Measurements from ENCODE around the gene SPDYE8.
"Not testable (repeated sequence)": the region's sequence is repeated elsewhere in the genome, so short reads cannot be mapped to it uniquely, and the experiment has no call there.

SPDYE8 gene, protein sequence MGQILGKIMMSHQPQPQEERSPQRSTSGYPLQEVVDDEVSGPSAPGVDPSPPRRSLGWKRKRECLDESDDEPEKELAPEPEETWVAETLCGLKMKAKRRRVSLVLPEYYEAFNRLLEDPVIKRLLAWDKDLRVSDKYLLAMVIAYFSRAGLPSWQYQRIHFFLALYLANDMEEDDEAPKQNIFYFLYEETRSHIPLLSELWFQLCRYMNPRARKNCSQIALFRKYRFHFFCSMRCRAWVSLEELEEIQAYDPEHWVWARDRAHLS

DNA sequence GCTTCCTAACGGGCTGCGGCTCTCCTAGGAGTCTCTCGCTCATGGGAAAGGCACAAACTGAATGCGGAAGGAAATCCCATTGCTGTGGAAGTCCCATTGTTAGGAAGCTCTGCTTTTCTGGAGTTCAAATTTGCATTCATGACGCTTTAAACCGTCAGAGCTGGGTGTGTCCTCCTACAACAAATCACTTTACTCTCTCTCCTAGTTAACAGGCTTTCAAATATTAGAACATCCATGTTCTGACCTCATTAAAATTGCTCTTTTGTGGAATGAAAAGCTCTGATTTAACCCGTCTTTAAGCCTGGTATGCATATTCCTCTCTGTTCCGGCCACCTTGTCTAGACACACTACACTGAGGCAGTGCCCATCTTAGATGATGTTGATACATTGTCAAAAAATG lies at the start of gene SPDYE8:
TSS of gene SPDYE8 (minus strand) at position 101 of the 400 bp plus-strand sequence. CDS start 1,800 bp downstream, outside the sequence.
- not testable (repeated sequence) for DNase-seq

DNA sequence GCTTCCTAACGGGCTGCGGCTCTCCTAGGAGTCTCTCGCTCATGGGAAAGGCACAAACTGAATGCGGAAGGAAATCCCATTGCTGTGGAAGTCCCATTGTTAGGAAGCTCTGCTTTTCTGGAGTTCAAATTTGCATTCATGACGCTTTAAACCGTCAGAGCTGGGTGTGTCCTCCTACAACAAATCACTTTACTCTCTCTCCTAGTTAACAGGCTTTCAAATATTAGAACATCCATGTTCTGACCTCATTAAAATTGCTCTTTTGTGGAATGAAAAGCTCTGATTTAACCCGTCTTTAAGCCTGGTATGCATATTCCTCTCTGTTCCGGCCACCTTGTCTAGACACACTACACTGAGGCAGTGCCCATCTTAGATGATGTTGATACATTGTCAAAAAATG lies 28.2 kb upstream of the SPDYE8 start, which contains the start of gene SPDYE11:
TSS of gene SPDYE11 (minus strand) at position 101 of the 400 bp plus-strand sequence. CDS start 1,800 bp downstream, outside the sequence.
- DNase-seq, result not testable (repeated sequence)

DNA sequence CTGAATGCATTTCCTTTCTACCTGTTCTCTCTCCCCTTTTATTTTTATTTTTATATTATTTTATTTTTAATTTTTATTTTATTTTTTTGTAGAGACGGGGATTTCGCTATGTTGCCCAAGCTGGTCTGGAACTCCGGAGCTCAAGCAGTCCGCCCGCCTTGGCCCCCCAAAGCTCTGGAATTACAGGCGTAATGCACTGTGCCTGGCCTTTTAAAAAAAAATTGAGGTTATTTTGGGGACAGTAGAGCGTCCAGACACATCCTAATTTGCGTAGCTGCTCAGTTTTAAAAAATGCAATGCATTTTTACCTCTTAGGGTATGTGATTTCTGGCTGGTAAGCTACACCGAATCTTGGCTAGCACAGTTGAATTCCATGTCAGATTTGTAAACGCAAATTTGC lies 23.1 kb downstream of the SPDYE8 start:
- DNase-seq, result not testable (repeated sequence)

DNA sequence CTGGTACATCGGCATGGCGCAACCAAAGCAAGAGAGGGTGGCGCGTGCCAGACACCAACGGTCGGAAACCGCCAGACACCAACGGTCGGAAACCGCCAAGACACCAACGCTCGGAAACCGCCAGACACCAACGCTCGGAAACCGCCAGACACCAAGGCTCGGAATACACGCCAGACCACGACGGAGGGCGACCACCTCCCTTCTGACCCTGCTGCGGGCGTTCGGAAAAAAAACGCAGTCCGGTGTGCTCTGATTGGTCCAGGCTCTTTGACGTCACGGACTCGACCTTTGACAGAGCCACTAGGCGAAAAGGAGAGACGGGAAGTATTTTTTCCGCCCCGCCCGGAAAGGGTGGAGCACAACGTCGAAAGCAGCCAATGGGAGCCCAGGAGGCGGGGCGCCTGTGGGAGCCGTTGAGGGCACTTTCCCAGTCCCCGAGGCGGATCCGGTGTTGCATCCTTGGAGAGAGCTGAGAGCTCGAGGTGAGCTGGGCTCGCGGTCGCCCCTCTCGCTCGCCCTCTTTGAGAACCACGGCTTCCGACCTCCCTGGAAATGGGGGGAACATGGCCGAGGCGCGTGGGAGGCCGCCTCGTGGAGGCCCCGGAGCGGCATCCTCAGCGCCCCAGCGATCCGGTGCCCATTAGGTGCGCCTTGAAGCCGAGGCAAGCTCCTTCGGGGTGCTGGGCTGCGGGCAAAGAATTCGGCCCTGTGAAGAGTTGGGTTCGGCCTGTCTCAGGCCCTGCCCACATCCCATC lies 23.7 kb downstream of the SPDYE8 start:
- DNase-seq, result not testable (repeated sequence)

DNA sequence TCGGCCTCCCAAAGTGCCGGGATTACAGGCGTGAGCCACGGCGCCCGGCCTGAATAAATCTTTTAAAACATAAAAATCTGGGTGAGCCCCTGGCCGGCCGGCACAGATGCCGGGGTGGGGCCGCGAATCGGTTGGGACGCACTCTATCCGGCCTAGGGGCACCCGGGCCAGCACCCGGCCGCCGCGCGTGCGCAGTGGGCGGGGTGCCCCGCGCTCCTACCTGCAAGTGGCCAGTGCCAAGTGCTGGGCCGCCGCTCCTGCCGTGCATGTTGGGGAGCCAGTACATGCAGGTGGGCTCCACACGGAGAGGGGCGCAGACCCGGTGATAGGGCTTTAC lies 24.2 kb downstream of the SPDYE8 start:
- not testable (repeated sequence) for DNase-seq

DNA sequence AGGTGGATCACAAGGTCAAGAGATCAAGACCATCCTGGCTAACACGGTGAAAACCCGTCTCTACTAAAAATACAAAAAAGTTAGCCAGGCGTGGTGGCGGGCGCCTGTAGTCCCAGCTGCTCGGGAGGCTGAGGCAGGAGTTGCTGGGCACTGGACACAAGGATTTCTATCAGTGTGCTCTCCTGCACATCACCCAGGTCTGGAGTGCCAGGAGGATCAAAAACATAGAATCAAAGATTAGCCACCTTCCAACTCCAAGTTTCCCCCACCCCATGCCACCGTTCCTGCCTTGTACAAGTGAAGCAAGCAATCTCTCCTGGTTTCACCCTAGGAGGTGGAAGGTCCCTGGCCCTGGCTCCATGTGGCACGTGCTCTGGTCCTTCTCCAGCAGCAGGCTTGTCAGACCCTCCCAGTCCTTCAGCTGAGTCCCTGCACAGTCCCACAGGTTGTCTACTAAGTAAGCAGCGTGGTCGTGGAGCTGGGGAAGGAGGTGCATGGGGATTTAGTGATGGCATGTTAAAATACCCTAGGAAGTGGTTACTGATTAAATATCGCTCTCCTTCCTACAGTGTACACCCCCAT lies 31.6 kb downstream of the SPDYE8 start:
- DNase-seq, result not testable (repeated sequence)

DNA sequence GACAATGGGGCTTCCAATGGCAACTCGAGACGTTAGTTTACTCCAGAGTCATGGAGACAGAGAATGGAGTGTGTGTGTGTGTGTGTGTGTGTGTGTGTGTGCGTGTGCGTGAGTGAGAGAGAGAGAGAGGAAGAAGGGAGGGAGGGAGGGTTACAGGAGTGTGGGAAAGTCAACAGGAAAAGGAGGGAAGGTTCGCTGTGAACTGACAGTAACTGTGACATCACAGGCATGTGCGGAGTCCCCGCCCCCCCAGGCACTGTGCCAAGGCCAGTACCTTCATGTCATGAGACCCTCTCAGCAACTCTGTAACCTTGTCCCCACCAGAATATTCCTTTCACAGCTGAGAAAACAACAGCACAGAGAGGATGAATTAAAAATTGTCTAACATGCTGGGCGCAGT lies 32.1 kb downstream of the SPDYE8 start:
- DNase-seq, result not testable (repeated sequence)

DNA sequence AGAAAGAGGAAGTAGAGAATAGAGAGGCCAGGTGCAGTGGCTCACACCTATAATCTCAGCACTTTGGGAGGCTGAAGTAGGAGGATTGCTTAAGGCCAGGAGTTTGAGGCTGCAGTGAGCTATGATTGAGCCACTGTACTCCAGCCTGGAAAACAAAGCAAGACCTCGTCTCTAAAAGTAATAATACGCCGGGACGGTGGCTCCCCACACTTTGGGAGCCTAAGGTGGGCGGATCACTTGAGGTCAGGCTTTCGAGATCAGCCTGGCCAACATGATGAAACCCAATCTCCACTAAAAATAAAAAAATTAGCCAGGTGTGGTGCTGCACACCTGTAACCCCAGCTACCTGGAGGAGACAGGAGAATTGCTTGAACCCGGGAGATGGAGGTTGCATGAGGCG lies 34.1 kb downstream of the SPDYE8 start:
- DNase-seq, result not testable (repeated sequence)

DNA sequence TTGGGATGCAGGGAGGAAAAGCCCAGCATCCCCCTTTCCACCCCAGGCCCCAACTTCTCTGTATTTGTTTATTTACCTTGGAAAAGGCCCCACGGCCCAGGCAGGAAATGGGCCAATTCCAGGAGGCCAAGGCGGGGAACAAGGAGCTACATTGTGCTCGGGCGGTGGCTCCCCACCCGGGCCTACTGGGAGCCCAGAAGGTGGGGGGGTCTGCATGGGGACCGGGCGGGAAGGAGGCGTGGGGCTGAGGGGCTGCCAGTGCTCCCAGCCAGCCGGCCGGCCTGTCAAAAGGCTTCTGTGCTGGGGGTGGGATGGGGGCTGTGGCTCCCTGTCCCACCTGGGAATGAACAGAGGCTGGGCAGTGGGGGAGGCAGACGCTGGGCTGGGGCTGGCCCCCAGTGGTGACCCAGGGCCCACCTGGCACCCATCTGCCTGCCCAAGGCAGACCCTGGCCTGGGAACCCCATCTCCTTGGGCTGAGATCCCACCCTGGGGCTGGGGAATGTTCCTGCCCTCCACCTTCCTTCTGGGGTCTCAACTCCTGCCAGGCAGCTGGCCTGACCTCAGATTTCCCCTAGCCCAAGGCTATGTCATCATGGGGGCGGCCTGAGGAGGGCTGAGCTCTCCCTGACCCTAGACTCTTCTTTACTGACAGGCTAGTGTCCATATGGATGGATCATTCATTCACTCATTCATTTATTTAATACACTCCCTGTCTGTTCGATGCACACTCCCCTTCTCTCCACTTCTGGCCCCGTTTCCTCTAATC lies 39.2 kb downstream of the SPDYE8 start:
- DNase-seq, result not testable (repeated sequence)

DNA sequence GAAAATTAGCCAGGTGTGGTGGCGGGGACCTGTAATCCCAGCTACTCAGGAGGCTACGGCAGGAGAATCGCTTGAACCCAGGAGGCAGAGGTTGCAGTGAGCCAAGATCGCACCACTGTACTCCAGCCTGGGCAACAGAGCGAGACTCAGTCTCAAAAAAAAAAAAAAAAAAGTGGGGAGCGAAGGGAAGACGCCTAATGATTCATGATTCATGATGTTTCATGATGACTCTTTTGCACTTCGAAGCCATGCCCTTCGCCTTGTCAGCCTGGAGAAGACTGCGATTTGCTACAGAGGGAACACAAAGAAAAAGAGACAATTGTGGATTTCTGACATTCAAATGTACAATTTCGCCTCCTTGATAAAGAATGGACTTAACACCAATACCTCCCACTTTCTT lies 47.5 kb downstream of the SPDYE8 start:
- DNase-seq, result not testable (repeated sequence)

DNA sequence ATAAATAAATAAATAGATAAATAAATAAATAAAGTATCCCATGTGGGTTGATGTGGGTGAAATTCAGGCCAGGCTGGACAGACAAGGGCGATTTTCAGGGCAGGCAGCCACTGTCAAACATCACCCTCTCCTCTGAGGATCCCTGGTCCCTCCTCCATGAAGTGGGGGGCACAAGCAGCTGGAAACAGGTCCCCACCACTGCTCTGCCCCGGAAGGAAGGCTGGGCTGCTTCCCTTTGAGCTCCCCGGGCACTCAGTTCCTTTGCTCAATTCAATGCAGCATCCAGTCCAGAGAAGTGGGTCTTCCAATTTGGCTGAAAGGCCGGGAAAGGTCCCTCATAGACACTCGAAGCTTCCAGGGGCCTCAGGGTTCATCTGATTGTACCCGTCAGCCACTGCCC lies 49.2 kb downstream of the SPDYE8 start:
- not testable (repeated sequence) for DNase-seq

DNA sequence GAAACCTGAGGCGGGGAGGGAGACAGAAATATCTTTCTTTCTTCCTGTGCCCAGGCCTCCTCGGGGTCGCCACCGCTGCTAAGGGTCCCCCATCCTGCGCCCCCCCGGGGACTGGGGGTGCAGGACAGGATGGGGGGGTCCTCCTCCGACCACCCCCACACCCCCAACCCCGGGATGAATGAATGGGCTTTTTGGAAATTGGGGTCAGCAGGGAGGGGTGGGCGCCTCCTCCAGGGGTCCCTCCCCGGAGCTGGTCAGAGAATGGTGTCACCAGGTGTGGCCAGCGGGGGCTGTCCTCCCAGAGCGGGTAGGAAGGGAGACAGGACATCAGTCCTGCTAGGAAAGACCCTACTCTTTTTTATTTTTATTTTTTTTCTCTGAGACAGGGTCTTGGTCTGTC lies 53.1 kb downstream of the SPDYE8 start:
- not testable (repeated sequence) for DNase-seq

DNA sequence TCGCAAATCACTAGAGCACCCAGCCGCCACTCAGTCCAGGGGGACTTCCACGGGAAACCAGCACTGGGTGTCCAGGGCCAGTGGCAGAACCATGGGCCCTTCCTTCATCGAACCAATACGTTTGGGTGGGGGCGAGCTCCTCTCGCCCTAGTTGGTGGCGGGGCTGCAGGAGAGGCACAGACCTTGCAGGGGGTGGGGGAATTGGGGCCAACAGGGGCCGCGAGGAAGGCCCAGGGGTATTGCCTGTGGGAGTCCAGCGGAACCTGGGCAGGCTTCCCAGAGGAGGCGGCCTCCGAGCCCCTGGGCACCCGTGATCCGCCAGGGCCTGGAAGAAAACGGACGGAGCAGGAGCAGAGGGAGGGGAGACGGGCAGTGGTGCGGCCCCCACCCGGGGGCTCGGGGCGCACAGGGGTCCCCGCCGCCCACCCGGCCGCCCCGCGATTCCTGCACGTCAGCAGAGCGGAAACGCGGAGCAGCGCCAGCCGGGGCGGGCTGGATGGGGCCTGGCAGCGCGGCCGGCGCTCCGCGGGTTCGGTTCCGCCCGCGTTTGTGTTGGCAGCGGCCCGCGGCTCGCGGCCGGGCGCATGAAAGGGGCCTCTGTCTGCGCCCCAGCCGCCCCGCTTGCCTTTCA lies 53.8 kb downstream of the SPDYE8 start:
- not testable (repeated sequence) for DNase-seq

DNA sequence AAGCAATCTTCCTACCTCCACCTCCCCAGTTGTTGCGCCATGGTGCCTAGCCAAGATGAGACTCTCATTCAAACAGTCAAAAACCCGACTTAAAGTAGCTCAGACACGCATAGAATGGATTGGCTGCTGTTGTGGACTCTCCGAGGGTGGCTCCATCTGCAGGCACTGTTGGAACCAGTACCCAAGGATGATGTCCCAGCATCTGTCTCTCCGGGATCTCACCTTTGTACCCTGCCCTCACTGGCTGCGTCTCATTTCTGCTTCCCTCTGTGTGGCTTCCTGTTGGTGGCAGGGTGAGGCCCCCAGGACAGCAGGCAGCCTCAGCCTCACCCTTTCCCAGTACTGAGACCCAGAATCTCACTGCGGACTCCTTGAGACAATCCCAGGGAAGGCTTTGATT lies 54.8 kb downstream of the SPDYE8 start:
- not testable (repeated sequence) for DNase-seq

DNA sequence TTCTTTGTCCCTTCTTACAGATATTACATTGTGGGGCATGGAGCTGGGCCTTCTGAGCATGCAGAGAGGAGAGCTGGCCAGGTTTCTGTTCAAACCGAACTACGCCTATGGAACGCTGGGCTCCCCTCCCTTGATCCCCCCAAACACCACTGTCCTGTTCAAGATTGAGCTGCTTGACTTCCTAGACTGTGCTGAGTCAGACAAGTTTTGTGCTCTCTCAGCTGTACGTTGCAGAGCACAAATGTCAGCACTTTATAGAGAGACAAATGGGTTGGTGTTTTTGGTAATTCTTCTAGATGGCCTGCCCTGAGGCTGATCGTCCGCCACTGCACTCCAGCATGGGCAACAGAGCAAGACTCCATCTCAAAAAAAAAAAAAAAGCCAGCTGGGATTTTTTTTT lies 58.1 kb downstream of the SPDYE8 start:
- not testable (repeated sequence) for DNase-seq

All from DMS153 (cell line).